Skeletal muscle cell (primary cell): ENCODE measurements around the gene UQCC3.
"Not testable (repeated sequence)": the region's sequence is repeated elsewhere in the genome, so short reads cannot be mapped to it uniquely, and the experiment has no call there.

ENCODE experiments used
- DNase-seq: peaks from one replicate; pipeline ENCODE4 v3.0.0-alpha.2; 2010; ENCODE audit warnings: low read depth
- H3K4me3 ChIP-seq: 2 replicates; pipeline ENCODE4 v1.5.1; 2011; ENCODE audit warnings: low read depth, mild to moderate bottlenecking, control low read depth, low read length, moderate library complexity

The UQCC3 gene

GRCh38 chr11:62689421-62690183 lies 18.1 kb downstream of the UQCC3 start, which contains the start of gene LRRN4CL:
TSS of gene LRRN4CL (minus strand) at chr11:62689530. CDS start at chr11:62688508, 1,022 bp downstream.
- H3K4me3 ChIP-seq: no peak within 1 kb of the TSS
- DNase-seq: peak; percentile 71

DNA sequence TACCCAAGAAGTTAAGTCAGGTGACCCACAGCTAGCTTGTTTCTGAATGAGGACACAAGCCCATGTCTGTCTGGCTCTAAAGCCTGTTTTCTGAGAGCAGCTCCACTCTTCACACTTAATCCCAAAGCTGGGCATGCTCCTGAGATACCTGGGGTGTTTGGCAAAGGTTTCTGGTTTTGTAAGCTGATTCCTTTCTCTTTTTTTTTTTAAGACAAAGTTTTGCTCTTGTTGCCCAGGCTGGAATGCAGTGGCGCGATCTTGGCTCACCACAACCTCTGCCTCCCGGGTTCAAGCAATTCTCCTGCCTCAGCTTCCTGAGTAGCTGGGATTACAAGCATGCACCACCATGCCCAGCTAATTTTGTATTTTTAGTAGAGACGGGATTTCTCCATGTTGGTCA lies 22.2 kb downstream of the UQCC3 start:
- not testable (repeated sequence) for DNase-seq, H3K4me3 ChIP-seq

DNA sequence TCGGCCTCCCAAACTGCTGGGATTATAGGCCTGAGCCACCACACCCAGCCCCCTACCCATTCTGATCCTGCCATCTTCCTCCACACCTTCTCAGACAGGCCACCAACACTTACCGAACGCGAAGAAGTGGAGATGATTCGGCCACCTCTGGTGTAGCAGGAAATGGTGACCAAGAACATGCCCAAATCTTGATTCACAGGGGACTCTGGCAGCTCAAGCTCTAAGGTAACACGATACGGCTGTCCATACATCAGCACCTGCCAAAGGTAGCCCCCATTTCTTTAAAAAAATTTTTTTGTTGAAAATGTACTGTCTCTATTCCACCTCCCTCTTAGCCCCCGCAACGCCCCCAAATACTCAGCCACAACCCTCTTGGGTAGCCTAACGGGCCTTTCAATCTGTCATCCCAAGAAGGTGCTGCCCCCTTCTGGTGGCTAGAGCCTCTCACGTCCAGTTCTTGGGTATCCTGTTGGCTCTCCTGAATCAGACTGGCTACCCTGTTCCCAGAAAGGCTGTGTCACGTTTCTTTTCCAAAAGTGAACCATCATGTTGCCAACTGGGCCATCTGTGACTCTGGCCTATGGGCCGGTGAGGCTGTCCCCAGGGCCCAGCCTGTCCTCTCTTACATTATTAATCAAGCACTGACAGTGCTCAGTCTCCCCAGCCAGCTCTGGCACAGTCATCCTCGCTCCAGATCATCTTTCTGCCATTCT lies 23.1 kb downstream of the UQCC3 start:
- no peak for DNase-seq
- H3K4me3 ChIP-seq: no peak overlapping the region

DNA sequence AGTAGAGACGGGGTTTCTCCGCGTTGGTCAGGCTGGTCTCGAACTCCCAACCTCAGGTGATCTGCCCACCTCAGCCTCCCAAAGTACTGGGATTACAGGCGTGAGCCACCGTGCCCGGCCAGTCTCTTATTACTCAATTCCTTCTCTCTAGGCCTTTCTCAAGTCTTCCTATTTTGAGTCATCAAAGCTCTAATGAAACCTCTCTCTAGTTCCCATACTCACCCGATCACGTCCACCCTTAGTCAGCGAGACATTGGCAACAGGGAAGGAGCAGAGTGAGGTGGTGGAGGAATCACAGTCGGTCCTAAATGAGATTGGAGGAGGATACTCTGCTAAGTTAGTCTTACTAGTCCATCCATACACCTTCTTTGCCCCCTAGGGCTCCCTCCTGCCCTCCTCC lies 30.8 kb downstream of the UQCC3 start:
- H3K4me3 ChIP-seq: no peak overlapping the region
- DNase-seq: no peak

DNA sequence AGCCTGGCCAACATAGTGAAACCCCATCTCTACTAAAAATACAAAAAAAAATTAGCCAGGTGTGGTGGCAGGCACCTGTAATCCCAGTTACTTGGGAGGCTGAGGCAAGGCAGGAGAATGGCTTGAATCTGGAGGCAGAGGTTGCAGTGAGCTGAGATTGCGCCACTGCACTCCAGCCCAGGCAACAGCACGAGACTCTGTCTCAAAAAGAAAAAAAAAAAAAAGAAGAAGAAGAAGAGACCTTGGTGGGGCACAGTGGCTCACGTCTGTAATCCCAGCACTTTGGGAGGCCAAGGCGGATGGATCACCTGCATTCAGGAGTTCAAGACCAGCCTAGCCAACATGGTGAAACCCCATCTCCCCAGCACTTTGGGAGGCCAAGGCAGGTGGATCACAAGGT lies 32.4 kb downstream of the UQCC3 start:
- not testable (repeated sequence) for DNase-seq, H3K4me3 ChIP-seq

DNA sequence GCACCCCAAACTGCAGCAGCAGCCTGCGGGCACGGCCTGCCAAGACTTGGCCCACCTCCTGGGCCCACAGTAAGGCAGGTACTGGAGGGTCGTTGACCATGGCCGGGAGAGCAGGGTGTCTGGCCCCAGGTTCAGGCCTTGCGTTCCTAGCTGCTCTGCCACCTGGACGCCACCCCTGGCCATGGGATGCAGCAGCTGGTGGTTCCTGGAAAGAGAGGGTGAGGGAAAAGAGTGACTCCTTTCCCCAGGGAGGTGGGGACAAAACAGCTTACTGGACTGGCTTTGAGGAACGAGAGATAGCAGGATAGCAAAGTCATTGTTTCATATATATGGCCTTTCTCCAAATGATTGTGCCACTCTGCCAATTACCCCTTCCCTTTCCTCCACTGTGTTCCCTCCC lies 33.9 kb downstream of the UQCC3 start:
- peak overlapping the region; percentile 61 for H3K4me3 ChIP-seq
- DNase-seq: no peak

DNA sequence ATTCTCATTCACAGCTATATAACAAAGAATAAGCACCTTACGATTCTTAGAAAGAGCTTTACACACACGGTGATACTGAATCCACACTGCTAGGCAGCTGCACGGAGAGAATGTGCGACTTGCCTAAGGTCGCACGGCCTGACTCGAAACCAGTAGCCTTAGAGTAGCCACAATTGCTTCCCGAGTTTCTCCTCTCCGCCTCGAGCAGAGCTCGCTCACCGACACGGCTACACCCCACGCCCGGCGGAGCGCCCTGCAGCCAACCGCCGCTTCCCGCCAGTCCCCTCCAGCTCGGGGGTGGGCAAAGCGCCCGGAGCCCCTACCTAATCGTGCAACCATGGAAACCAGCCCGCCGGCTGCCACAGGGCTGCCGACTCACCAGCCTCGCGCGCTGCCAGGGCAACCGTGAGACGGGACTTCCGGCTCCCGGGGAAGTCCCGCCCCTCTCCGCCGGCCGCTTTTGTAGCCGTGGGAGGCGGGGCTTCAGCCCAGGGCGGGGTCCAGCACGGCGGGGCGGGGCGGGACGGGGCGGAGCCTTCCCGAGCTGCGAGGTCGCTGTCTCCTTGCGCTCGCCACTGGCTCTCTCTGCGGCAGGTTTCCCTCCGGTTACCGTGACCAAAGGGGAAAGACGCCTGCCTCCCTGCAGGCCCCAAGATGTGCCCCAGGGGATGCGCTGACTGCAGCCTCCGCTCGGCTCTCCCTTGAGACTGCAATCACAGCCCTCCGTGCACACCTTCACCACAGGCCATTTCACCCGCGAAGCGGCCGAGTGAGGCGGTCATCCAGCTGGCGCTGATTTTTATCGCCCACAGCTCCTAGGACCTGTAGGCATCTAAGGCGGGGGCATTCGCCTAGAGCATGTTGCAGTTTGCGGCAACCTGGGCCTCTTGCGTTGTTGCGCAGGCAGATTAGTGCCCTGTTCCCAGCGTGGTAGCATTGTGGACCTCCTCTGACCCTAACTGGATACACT lies 34.7 kb downstream of the UQCC3 start:
- peak; percentile 77 for DNase-seq
- H3K4me3 ChIP-seq: peak overlapping the region; percentile 61

DNA sequence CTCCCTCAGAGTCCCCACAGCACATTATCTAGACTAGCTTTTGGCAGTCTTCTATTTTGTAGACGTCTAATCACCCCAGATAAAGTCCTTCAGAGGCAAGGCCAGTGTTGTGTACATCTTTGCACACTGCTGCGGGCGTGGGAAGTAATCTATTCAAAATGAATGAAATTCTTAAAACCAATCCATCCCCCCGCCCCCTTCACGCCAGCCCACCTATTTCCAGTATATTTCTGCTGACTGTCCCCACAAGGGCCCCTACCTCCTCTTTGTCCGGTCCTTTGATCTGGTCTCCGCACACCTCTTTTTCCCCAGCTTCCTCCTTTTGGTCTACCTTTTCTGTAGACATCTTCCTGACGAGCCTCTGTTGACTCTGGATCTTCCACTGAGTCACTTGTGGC lies 35.4 kb downstream of the UQCC3 start:
- H3K4me3 ChIP-seq: peak overlapping the region; percentile 61
- no peak for DNase-seq

DNA sequence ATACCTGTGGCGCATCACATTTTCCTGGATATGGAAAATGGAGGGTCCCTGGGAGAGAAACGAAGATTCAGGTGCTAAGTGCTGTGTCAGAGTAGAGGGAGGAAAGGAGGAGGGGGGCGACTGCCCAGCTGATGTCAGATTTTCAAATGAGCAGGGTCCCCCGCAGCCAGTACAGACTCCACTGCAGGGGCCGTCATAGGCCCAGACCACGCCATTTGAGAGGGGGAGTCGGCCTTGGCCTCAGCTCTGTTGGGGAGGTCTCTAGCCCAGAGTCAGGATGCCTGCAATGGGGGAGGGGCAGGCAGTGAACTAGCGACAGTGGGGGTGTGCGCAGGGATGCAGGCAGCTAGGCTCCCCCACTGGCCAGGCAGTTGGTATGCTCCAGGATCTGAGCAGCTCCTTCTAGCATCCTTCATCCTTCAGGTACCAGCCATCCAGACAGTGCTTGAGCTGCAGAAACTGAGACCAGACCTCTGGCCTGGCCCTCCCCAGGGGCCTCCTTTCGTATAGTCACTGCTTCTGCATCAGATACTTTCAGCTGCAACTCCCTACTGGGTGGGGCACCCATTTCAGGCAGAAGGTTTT lies 35.9 kb downstream of the UQCC3 start, which contains the start of the genes BSCL2 and GNG3:
Gene BSCL2 (minus strand): TSS at position 148 of the 585 bp plus-strand sequence. CDS start 229 bp downstream, outside the sequence.
Gene GNG3 (plus strand): TSS at position 400 of the 585 bp plus-strand sequence. CDS start 620 bp downstream, outside the sequence.
- DNase-seq: no peak
- H3K4me3 ChIP-seq: peak within 1 kb of the TSS; percentile 61

- H3K4me3 ChIP-seq: peak overlapping the region; percentile 54
Measured at GRCh38 chr11:62708392-62708791, 36.9 kb downstream of the UQCC3 start.

GRCh38 chr11:62708793-62709192 lies 37.3 kb downstream of the UQCC3 start:
- peak overlapping the region; percentile 54 for H3K4me3 ChIP-seq
- DNase-seq: no peak

More at GRCh38 chr11:62708392-62708791, 36.9 kb downstream of the UQCC3 start:
- DNase-seq: no peak

GRCh38 chr11:62709247-62710000 lies 38.0 kb downstream of the UQCC3 start:
- peak overlapping the region; percentile 54 for H3K4me3 ChIP-seq
- peak; percentile 86 for DNase-seq

DNA sequence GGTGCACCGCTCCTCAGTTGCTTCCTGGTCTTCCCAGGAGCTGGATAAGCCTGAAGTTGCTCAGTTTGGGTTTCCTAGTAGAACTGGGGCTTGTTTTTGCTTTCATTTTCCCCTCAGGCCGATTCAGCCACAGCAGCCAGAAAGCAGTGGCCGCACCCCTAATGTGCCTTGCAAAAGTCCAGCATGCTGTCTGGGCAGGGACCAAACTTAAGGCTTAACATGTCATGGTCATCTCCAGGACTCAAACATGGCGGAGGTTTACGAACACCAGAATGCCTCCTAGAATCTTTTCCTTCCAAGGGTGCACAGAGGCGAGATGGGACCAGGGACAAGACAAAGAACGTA lies 38.5 kb downstream of the UQCC3 start:
- no peak for DNase-seq
- H3K4me3 ChIP-seq: peak overlapping the region; percentile 54

DNA sequence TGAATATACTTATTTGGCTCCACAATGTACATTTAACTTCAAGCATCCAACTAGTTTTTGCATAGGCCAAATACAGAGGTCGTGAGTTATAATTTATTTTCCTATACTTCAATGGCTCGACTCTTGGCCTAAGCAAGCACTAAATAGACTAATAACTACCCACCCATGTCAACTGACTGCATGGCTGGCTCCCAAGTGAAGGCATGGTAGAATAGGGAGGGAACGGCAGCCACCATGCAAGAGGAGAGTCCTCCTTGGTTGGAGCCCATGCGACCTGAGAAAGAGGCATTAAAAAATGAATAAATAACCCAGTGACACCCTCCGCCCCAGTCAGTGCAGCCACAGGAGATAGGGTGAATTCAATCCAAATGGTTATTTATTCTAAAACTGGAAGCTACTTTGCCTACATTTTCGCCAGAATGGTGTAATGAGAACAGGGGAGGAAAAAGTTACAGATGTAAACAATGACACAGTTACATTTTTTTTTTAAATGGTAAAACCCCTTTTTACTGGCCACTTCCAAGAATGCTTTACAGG lies 40.9 kb downstream of the UQCC3 start:
- no peak for DNase-seq
- H3K4me3 ChIP-seq: no peak overlapping the region

- no peak for DNase-seq
- no peak overlapping the region for H3K4me3 ChIP-seq
Measured at GRCh38 chr11:62712861-62713260, 41.4 kb downstream of the UQCC3 start.

DNA sequence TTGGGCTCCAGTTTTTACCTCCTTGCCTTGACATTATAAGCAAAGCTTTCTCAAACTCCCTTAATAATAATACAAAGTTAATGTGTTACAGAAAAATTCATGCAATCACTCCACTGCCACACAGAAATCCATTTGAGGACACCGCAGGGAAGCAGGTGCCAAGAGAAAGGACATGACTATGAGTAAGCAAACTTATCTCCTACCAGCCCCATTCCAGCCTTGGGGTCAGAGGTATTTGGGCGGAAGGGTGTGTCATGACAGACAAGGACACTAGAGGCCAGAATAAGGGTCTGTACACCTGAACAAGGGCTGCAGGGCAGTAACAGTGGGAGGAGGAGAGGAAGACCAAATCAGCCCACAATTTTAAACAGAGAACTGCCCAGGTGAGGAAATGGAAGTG lies 41.9 kb downstream of the UQCC3 start:
- no peak for DNase-seq
- H3K4me3 ChIP-seq: no peak overlapping the region

- no peak overlapping the region for H3K4me3 ChIP-seq
- DNase-seq: no peak
Measured at GRCh38 chr11:62715150-62716130, 44.0 kb downstream of the UQCC3 start.
